ENCODE results near the gene CDPF1. TPM values are rescaled to one million over a fixed set of nuclear protein-coding genes. Genes with fewer than 3 reads are reported as not detected.

Gene CDPF1
- total and polyA plus RNA-seq, 2 of the 4 experiments (the other 2 are of a cell fraction): 11.5 to 14.5 TPM

DNA sequence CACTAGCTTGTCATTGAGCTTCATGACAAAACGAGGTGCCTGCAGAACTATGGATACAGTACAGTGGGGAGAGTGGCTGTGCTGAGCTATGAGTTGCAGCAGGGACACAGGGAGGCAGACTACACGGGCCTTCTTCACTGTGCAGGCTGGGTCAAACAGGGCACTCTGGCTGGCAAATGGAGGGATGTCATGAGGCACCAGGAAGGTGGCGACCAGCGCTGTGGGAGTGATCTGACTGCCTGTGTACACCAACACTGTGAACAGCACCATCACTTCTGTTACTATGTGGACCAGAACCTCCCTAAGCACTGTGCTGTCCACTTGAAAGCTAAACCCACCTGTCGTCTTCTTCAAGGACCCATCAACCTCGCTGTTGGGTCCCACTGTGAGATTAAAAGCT, 9.9 kb upstream of the CDPF1 start:
- Histone ChIP-seq H3K9ac (ENCODE audit: low read depth, low read length) (no peak overlapping the region), H4K20me1 (ENCODE audit: insufficient read depth, low read length) (no peaks in the 10 kb centered on the region), H3K9me3 (ENCODE audit: control insufficient read depth, insufficient read depth, low read length) (peaks cover 23% of the 10 kb centered on the region), H3K18ac (ENCODE audit: low read depth, low read length) (no peak overlapping the region), H4K91ac (ENCODE audit: insufficient read depth, low read depth, low read length) (no peak overlapping the region), H3K27ac (ENCODE audit: insufficient read depth, low read length) (no peak overlapping the region), H3K9me1 (ENCODE audit: insufficient read depth, low read length) (peaks cover 4% of the 10 kb centered on the region; the same call in 1 of the 2 replicates), H3K79me1 (ENCODE audit: low read depth in 1 of 2, low read length in 2 of 2) (no peaks in the 10 kb centered on the region), H2AFZ (replicated peaks; ENCODE audit: low read length, poor library complexity) (no peak overlapping the region), H3K4ac (ENCODE audit: low read depth, low read length) (no peak overlapping the region), H3K4me2 (ENCODE audit: low read depth, low read length) (no peak overlapping the region), H2AK5ac (ENCODE audit: low read depth, low read length) (no peak overlapping the region), H2BK15ac (ENCODE audit: low read depth, low read length) (no peak overlapping the region), H3K4me3 (ENCODE audit: insufficient read depth, low read depth, low read length) (no peak overlapping the region), H3K27me3 (ENCODE audit: control insufficient read depth, insufficient read depth, low read length) (peaks cover 32% of the 10 kb centered on the region), H3K23ac (ENCODE audit: low read depth, low read length) (no peak overlapping the region), H2BK5ac (ENCODE audit: low read depth, low read length, poor library complexity, severe bottlenecking) (no peak overlapping the region), H2BK20ac (ENCODE audit: low read depth, low read length) (no peak overlapping the region), H2BK120ac (ENCODE audit: low read depth, low read length) (no peak overlapping the region), H4K8ac (ENCODE audit: low read depth in 2 of 2, low read length in 2 of 2) (no peak overlapping the region), H3K56ac (ENCODE audit: extremely low read depth, insufficient read depth, low read length) (no peak overlapping the region), H3K14ac (replicated peaks; ENCODE audit: low read depth, low read length) (no peak overlapping the region), H4K5ac (ENCODE audit: low read depth, low read length) (no peak overlapping the region), H3K4me1 (ENCODE audit: control insufficient read depth, insufficient read depth, low read length) (peaks cover 2% of the 10 kb centered on the region; the same call in 1 of the 2 replicates), H2AK9ac (replicated peaks; ENCODE audit: low read depth, low read length, poor library complexity) (no peak overlapping the region), H3K36me3 (ENCODE audit: control insufficient read depth, insufficient read depth, low read length) (no peaks in the 10 kb centered on the region)
- TF ChIP-seq MAZ (IDR thresholded peaks at IDR 0.05; ENCODE audit: borderline replicate concordance, low read depth, low read length) (no peak), CEBPB (IDR thresholded peaks at IDR 0.05; ENCODE audit: low read depth, low read length) (no peak), MAFK (IDR thresholded peaks at IDR 0.05; ENCODE audit: low read depth, low read length) (no peak), RFX5 (IDR thresholded peaks at IDR 0.05; ENCODE audit: low read depth, low read length) (no peak), NFE2L2 (IDR thresholded peaks at IDR 0.05; ENCODE audit: low read depth, low read length) (no peak), MXI1 (IDR thresholded peaks at IDR 0.05; ENCODE audit: borderline replicate concordance, low read depth, low read length) (no peak), BHLHE40 (IDR thresholded peaks at IDR 0.05; ENCODE audit: low read depth, low read length) (no peak), SMC3 (IDR thresholded peaks at IDR 0.05; ENCODE audit: low read depth, low read length) (no peak), RCOR1 (IDR thresholded peaks at IDR 0.05; ENCODE audit: insufficient replicate concordance, low read length) (no peak), FOS (IDR thresholded peaks at IDR 0.05; ENCODE audit: low read depth, low read length) (no peak), RAD21 (IDR thresholded peaks at IDR 0.05; ENCODE audit: low read length) (no peak), CHD1 (IDR thresholded peaks at IDR 0.05; ENCODE audit: low read depth, low read length) (no peak), POLR2A (IDR thresholded peaks at IDR 0.05; ENCODE audit: low read depth, low read length) (no peak)
- TF ChIP-seq, protein P1, sequence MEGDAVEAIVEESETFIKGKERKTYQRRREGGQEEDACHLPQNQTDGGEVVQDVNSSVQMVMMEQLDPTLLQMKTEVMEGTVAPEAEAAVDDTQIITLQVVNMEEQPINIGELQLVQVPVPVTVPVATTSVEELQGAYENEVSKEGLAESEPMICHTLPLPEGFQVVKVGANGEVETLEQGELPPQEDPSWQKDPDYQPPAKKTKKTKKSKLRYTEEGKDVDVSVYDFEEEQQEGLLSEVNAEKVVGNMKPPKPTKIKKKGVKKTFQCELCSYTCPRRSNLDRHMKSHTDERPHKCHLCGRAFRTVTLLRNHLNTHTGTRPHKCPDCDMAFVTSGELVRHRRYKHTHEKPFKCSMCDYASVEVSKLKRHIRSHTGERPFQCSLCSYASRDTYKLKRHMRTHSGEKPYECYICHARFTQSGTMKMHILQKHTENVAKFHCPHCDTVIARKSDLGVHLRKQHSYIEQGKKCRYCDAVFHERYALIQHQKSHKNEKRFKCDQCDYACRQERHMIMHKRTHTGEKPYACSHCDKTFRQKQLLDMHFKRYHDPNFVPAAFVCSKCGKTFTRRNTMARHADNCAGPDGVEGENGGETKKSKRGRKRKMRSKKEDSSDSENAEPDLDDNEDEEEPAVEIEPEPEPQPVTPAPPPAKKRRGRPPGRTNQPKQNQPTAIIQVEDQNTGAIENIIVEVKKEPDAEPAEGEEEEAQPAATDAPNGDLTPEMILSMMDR (conservative IDR thresholded peaks at IDR 0.05; ENCODE audit: low read depth, low read length): no peak
- TF ChIP-seq, protein P2, sequence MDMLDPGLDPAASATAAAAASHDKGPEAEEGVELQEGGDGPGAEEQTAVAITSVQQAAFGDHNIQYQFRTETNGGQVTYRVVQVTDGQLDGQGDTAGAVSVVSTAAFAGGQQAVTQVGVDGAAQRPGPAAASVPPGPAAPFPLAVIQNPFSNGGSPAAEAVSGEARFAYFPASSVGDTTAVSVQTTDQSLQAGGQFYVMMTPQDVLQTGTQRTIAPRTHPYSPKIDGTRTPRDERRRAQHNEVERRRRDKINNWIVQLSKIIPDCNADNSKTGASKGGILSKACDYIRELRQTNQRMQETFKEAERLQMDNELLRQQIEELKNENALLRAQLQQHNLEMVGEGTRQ (IDR thresholded peaks at IDR 0.05; ENCODE audit: low read depth, low read length): no peak
- dilution Hi-C loops (cut with HindIII; ENCODE audit: low sequenced_read_pairs, unreplicated experiment): no loop called here
- ChIA-PET CTCF (no interaction called here), POLR2A (ENCODE audit: unreplicated experiment) (no interaction called here)
- DNase-seq: no peak
- intact Hi-C loops (cut with micrococcal nuclease): no loop called here
- no TSS peak for BruUV-seq (replicated peaks)
- no peak for ATAC-seq (ENCODE audit: low read depth)
- 73% methylated on average over 3 of the region's 6 CpGs; no CpG with 5 or more reads in 1 of the 2 experiments for WGBS, 2 experiments (ENCODE audit: extremely low coverage in 2 of 2, insufficient read length in 1 of 2)
- in situ Hi-C loops (cut with MboI; ENCODE audit: low sequenced_read_pairs): no loop called here
